Measurements from ENCODE around the gene NHLRC4. TPM values are rescaled to one million over a fixed set of nuclear protein-coding genes. Genes with fewer than 3 reads are reported as not detected.

NHLRC4 gene
- total and polyA plus RNA-seq, 2 donors (not counting 1 experiment from before 2014, with no cell fraction given): 2.2 to 4.2 TPM

GRCh38 chr16:537415-538335 is 29.1 kb upstream of the NHLRC4 start:
- TF ChIP-seq CTCF (IDR thresholded peaks at IDR 0.05) (no peak), EZH2 (IDR thresholded peaks at IDR 0.05; ENCODE audit: borderline replicate concordance, insufficient read depth, low read depth, low read length, poor library complexity, severe bottlenecking) (no peak)
- no peaks in the 10 kb centered on the region for H3K4me1 ChIP-seq (ENCODE audit: control insufficient read depth in 2 of 2, insufficient read depth in 2 of 2, low read length in 2 of 2)
- Mint-ChIP-seq H3K4me3 (no peak overlapping the region), H3K9me3 (ENCODE audit: insufficient read depth) (no peaks in the 10 kb centered on the region), H3K27me3 (no peaks in the 10 kb centered on the region), H3K4me1 (no peaks in the 10 kb centered on the region), H3K27ac (no peak overlapping the region)
- ATAC-seq (ENCODE audit: low read depth) (no peak), DNase-seq (no peak)
- intact Hi-C loops (cut with micrococcal nuclease): no loop called here
- H3K9ac ChIP-seq (ENCODE audit: low read length): no peak overlapping the region
- H3K4me3 ChIP-seq (ENCODE audit: control extremely low read depth in 1 of 5, extremely low read depth in 1 of 5, insufficient read depth in 1 of 5, low read depth in 2 of 5, low read length in 4 of 5): no peak overlapping the region
- H3K27ac ChIP-seq (ENCODE audit: low read length in 2 of 2): no peak overlapping the region
- H3K4me2 ChIP-seq (replicated peaks; ENCODE audit: low read depth, low read length, poor library complexity, severe bottlenecking): no peak overlapping the region
- CTCF ChIA-PET: no interaction called here
- H3K9me3 ChIP-seq (ENCODE audit: control extremely low read depth in 1 of 3, control insufficient read depth in 2 of 3, insufficient read depth in 1 of 3, low read length in 2 of 3): no peaks in the 10 kb centered on the region
- H3K79me2 ChIP-seq (ENCODE audit: control insufficient read depth, insufficient read depth, low read length): peaks cover 77% of the 10 kb centered on the region
- peaks cover 80% of the 10 kb centered on the region for H4K20me1 ChIP-seq (ENCODE audit: control insufficient read depth, insufficient read depth, low read length, poor library complexity, severe bottlenecking)
- no peak overlapping the region for H2AFZ ChIP-seq (ENCODE audit: insufficient read depth, low read depth, low read length, poor library complexity, severe bottlenecking)
- WGBS (ENCODE audit: insufficient coverage): 96% methylated on average over 57 of the region's 60 CpGs
- POLR2A ChIA-PET: no interaction called here
- no peaks in the 10 kb centered on the region for H3K27me3 ChIP-seq (replicated peaks in 1 of 4; ENCODE audit: control extremely low read depth in 1 of 4, control insufficient read depth in 3 of 4, insufficient read depth in 4 of 4, low read length in 3 of 4)
- H3K36me3 ChIP-seq (replicated peaks in 1 of 2; ENCODE audit: control extremely low read depth in 1 of 2, control insufficient read depth in 1 of 2, extremely low read depth in 1 of 2, insufficient read depth in 2 of 2, low read length in 1 of 2): peaks cover 0 to 2% of the 10 kb centered on the region in 2 experiments

- Mint-ChIP-seq H3K27ac (no peak overlapping the region), H3K27me3 (no peaks in the 10 kb centered on the region), H3K9me3 (ENCODE audit: insufficient read depth) (no peaks in the 10 kb centered on the region), H3K4me1 (no peaks in the 10 kb centered on the region), H3K4me3 (no peak overlapping the region)
- peaks cover 74% of the 10 kb centered on the region for H4K20me1 ChIP-seq (ENCODE audit: control insufficient read depth, insufficient read depth, low read length, poor library complexity, severe bottlenecking)
- no peak overlapping the region for H3K4me3 ChIP-seq (ENCODE audit: control extremely low read depth in 1 of 5, extremely low read depth in 1 of 5, insufficient read depth in 1 of 5, low read depth in 2 of 5, low read length in 4 of 5)
- no peak overlapping the region for H3K27ac ChIP-seq (ENCODE audit: low read length in 2 of 2)
- peaks cover 0 to 2% of the 10 kb centered on the region in 2 experiments for H3K36me3 ChIP-seq (replicated peaks in 1 of 2; ENCODE audit: control extremely low read depth in 1 of 2, control insufficient read depth in 1 of 2, extremely low read depth in 1 of 2, insufficient read depth in 2 of 2, low read length in 1 of 2)
- H3K4me2 ChIP-seq (replicated peaks; ENCODE audit: low read depth, low read length, poor library complexity, severe bottlenecking): no peak overlapping the region
- H3K79me2 ChIP-seq (ENCODE audit: control insufficient read depth, insufficient read depth, low read length): peaks cover 68% of the 10 kb centered on the region
- no peaks in the 10 kb centered on the region for H3K9me3 ChIP-seq (ENCODE audit: control extremely low read depth in 1 of 3, control insufficient read depth in 2 of 3, insufficient read depth in 1 of 3, low read length in 2 of 3)
- intact Hi-C loops (cut with micrococcal nuclease): no loop called here
- ATAC-seq (ENCODE audit: low read depth) (no peak), DNase-seq (no peak)
- 98% methylated on average over 24 of the region's 34 CpGs for WGBS (ENCODE audit: insufficient coverage)
- no peak overlapping the region for H2AFZ ChIP-seq (ENCODE audit: insufficient read depth, low read depth, low read length, poor library complexity, severe bottlenecking)
- H3K27me3 ChIP-seq (replicated peaks in 1 of 4; ENCODE audit: control extremely low read depth in 1 of 4, control insufficient read depth in 3 of 4, insufficient read depth in 4 of 4, low read length in 3 of 4): no peaks in the 10 kb centered on the region
- ChIA-PET CTCF (no interaction called here), POLR2A (no interaction called here)
- no peaks in the 10 kb centered on the region for H3K4me1 ChIP-seq (ENCODE audit: control insufficient read depth in 2 of 2, insufficient read depth in 2 of 2, low read length in 2 of 2)
- no peak for TF ChIP-seq CTCF (IDR thresholded peaks at IDR 0.05)
- no peak for TF ChIP-seq EZH2 (IDR thresholded peaks at IDR 0.05; ENCODE audit: borderline replicate concordance, insufficient read depth, low read depth, low read length, poor library complexity, severe bottlenecking)
- H3K9ac ChIP-seq (ENCODE audit: low read length): no peak overlapping the region
Observed at GRCh38 chr16:539901-540530, 26.8 kb upstream of the NHLRC4 start.
